HEK293 (cell line): ENCODE measurements around the gene NAALADL2.

ENCODE experiments used
- CTCF ChIA-PET: fragments of 350-600 bp; formaldehyde crosslinking; extraction: SDS; loops from one replicate; lab custom pipeline; 2021; ENCODE audit warnings: antibody characterized with exemption; lab: Yijun Ruan, JAX
- POLR2A ChIA-PET: fragments of 300-600 bp; formaldehyde crosslinking; extraction: SDS; loops from one replicate; lab custom pipeline; 2020; ENCODE audit warnings: antibody characterized with exemption, inconsistent platforms; lab: Yijun Ruan, JAX
- H3K27ac ChIP-seq: fragments of 200-500 bp; sonication (Bioruptor generic); 2 replicates; pipeline ENCODE4 v1.5.1; 2014; ENCODE audit warnings: low read depth, low read length, control low read depth, inconsistent platforms; ENCODE audit errors: extremely low read depth
- H3K36me3 ChIP-seq, 2 experiments: fragments of 200-500 bp in 1 of 2; sonication (Bioruptor generic) in 1 of 2; 1 replicate in 1 of 2; 2 replicates in 1 of 2; pipeline ENCODE4 v1.5.1; 2014 to 2017; ENCODE audit warnings: inconsistent platforms in 2 of 2, low read length in 2 of 2; ENCODE audit not compliant: control insufficient read depth in 2 of 2, insufficient read depth in 1 of 2
- H3K4me1 ChIP-seq: fragments of 200-500 bp; sonication (Bioruptor generic); 2 replicates; pipeline ENCODE4 v1.5.1; 2014; ENCODE audit warnings: mild to moderate bottlenecking, low read length, inconsistent platforms; ENCODE audit not compliant: control insufficient read depth, insufficient read depth
- H3K4me3 ChIP-seq: 2 replicates; pipeline ENCODE4 v1.5.1; 2011; ENCODE audit warnings: low read depth, mild to moderate bottlenecking, control low read depth, low read length, moderate library complexity
- H3K9me3 ChIP-seq: fragments of 200-500 bp; sonication (Bioruptor generic); 2 replicates; pipeline ENCODE4 v1.5.1; 2014; ENCODE audit warnings: low read depth, low read length, inconsistent platforms; ENCODE audit not compliant: control insufficient read depth, insufficient read depth
- EGR2 ChIP-seq: fragments of 450-650 bp; formaldehyde crosslinking; IDR thresholded peaks from 2 replicates; pipeline ENCODE4 v1.5.1; 2016; ENCODE audit warnings: low read depth, missing biosample characterization, missing genetic modification characterization
- GLI4 ChIP-seq: fragments of 450-650 bp; formaldehyde crosslinking; IDR thresholded peaks from 2 replicates; pipeline ENCODE4 v1.5.1; 2016; ENCODE audit warnings: missing biosample characterization, missing genetic modification characterization
- MYNN ChIP-seq: fragments of 450-650 bp; formaldehyde crosslinking; IDR thresholded peaks from 2 replicates; pipeline ENCODE4 v1.5.1; 2016; ENCODE audit warnings: missing biosample characterization, missing genetic modification characterization, borderline replicate concordance
- SCRT1 ChIP-seq: fragments of 450-650 bp; formaldehyde crosslinking; IDR thresholded peaks from 2 replicates; pipeline ENCODE4 v1.5.1; 2016; ENCODE audit warnings: missing biosample characterization, missing genetic modification characterization, borderline replicate concordance
- WT1 ChIP-seq: fragments of 450-650 bp; formaldehyde crosslinking; IDR thresholded peaks from 2 replicates; pipeline ENCODE4 v1.5.1; 2016; ENCODE audit warnings: missing biosample characterization, missing genetic modification characterization
- ZBTB1 ChIP-seq: fragments of 450-650 bp; formaldehyde crosslinking; IDR thresholded peaks from 2 replicates; pipeline ENCODE4 v1.5.1; 2016; ENCODE audit warnings: missing biosample characterization, missing genetic modification characterization
- ZBTB20 ChIP-seq: fragments of 450-650 bp; formaldehyde crosslinking; IDR thresholded peaks from 2 replicates; pipeline ENCODE4 v1.5.1; 2016; ENCODE audit warnings: missing biosample characterization, missing genetic modification characterization
- ZNF157 ChIP-seq: fragments of 450-650 bp; formaldehyde crosslinking; IDR thresholded peaks from 2 replicates; pipeline ENCODE4 v1.5.1; 2016; ENCODE audit warnings: missing biosample characterization, missing genetic modification characterization
- ZNF19 ChIP-seq: fragments of 450-650 bp; formaldehyde crosslinking; IDR thresholded peaks from 2 replicates; pipeline ENCODE4; 2016; ENCODE audit warnings: missing biosample characterization, missing genetic modification characterization, low read depth
- ZNF274 ChIP-seq, 2 experiments: fragments of 200-500 bp in 1 of 2; fragments of 450-650 bp in 1 of 2; sonication (Bioruptor generic) in 1 of 2; formaldehyde crosslinking in 1 of 2; IDR thresholded peaks; 2 replicates each; pipeline versions ENCODE4 v1.5.1 to v1.6.1; 2014 to 2016; ENCODE audit warnings: borderline replicate concordance in 1 of 2, inconsistent platforms in 1 of 2, low read length in 1 of 2, missing biosample characterization in 1 of 2, missing genetic modification characterization in 1 of 2
- ZNF600 ChIP-seq: fragments of 450-650 bp; formaldehyde crosslinking; IDR thresholded peaks from 2 replicates; pipeline ENCODE4 v1.5.1; 2016; ENCODE audit warnings: missing biosample characterization, missing genetic modification characterization
- ZNF624 ChIP-seq: fragments of 450-650 bp; formaldehyde crosslinking; IDR thresholded peaks from 2 replicates; pipeline ENCODE4 v1.5.1; 2017; ENCODE audit warnings: missing biosample characterization, missing genetic modification characterization
- ZNF654 ChIP-seq: fragments of 450-650 bp; formaldehyde crosslinking; IDR thresholded peaks from 2 replicates; pipeline ENCODE4 v1.5.1; 2016; ENCODE audit warnings: low read depth, missing biosample characterization, missing genetic modification characterization
- ZNF677 ChIP-seq: fragments of 450-650 bp; IDR thresholded peaks from 2 replicates; pipeline ENCODE4 v1.5.0; 2018; ENCODE audit warnings: missing biosample characterization, mild to moderate bottlenecking, missing genetic modification characterization, moderate library complexity
- ZNF76 ChIP-seq: fragments of 450-650 bp; formaldehyde crosslinking; IDR thresholded peaks from 2 replicates; pipeline ENCODE4; 2016; ENCODE audit warnings: low read depth, missing biosample characterization, missing genetic modification characterization, borderline replicate concordance
- TF ChIP-seq, protein P1 (sequence below): fragments of 450-650 bp; formaldehyde crosslinking; IDR thresholded peaks from 2 replicates; pipeline ENCODE4 v1.5.1; 2016; ENCODE audit warnings: missing biosample characterization, missing genetic modification characterization, borderline replicate concordance
- TF ChIP-seq, protein P2 (sequence below): fragments of 450-650 bp; formaldehyde crosslinking; IDR thresholded peaks from 2 replicates; pipeline ENCODE4 v1.5.1; 2016; ENCODE audit warnings: missing biosample characterization, missing genetic modification characterization
- TF ChIP-seq, protein P3 (sequence below): fragments of 450-650 bp; formaldehyde crosslinking; IDR thresholded peaks from 2 replicates; pipeline ENCODE4 v1.5.1; 2016; ENCODE audit warnings: missing biosample characterization, missing genetic modification characterization
- TF ChIP-seq, protein P4 (sequence below): fragments of 450-650 bp; formaldehyde crosslinking; conservative IDR thresholded peaks from 2 replicates; pipeline ENCODE4 v1.5.1; 2016; ENCODE audit warnings: low read depth, missing biosample characterization, missing genetic modification characterization

The NAALADL2 gene

DNA sequence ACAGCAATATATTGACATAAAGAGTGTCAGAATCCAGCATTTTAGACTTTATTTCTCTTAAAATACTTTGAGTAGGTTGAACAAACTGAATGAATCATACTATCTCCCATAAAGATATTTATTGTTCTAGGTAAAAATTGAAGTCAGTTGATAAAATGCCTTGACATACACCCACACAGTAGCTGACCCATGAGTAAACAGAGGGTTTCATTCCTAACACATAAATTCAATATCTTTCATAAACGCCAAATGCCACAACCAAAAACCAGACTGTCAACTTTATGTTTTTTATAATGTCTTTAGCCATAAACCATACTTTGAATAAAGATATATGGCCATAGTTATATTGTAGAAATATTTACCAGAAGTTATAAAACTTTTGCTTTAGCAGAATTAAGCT lies 742.4 kb downstream of the NAALADL2 start:
- Histone ChIP-seq H3K4me3 (no peak overlapping the region), H3K27ac (no peak overlapping the region), H3K4me1 (no peaks in the 10 kb centered on the region), H3K36me3 (no peaks in the 10 kb centered on the region), H3K9me3 (no peaks in the 10 kb centered on the region)
- ChIA-PET CTCF (no interaction called here), POLR2A (no interaction called here)
- TF ChIP-seq ZBTB20 (tag by site-specific recombination) (no peak), ZNF157 (tag by site-specific recombination) (no peak), GLI4 (no peak), ZNF19 (no peak), ZNF624 (tag by site-specific recombination) (no peak), ZNF654 (tag by site-specific recombination) (no peak), MYNN (no peak), ZNF76 (tag by site-specific recombination) (no peak), ZNF677 (no peak), ZNF600 (tag by site-specific recombination) (no peak), WT1 (tag by site-specific recombination) (no peak), EGR2 (tag by site-specific recombination) (no peak), SCRT1 (tag by site-specific recombination) (no peak), ZNF274 (IDR thresholded peaks at IDR 0.05; ENCODE audit: low read length) (no peak), ZNF274 (tag by site-specific recombination; IDR thresholded peaks at IDR 0.05; ENCODE audit: borderline replicate concordance) (no peak), ZBTB1 (tag by site-specific recombination) (no peak)
- TF ChIP-seq, protein P1, sequence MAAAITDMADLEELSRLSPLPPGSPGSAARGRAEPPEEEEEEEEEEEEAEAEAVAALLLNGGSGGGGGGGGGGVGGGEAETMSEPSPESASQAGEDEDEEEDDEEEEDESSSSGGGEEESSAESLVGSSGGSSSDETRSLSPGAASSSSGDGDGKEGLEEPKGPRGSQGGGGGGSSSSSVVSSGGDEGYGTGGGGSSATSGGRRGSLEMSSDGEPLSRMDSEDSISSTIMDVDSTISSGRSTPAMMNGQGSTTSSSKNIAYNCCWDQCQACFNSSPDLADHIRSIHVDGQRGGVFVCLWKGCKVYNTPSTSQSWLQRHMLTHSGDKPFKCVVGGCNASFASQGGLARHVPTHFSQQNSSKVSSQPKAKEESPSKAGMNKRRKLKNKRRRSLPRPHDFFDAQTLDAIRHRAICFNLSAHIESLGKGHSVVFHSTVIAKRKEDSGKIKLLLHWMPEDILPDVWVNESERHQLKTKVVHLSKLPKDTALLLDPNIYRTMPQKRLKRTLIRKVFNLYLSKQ (tag by site-specific recombination) = no peak
- TF ChIP-seq, protein P2, sequence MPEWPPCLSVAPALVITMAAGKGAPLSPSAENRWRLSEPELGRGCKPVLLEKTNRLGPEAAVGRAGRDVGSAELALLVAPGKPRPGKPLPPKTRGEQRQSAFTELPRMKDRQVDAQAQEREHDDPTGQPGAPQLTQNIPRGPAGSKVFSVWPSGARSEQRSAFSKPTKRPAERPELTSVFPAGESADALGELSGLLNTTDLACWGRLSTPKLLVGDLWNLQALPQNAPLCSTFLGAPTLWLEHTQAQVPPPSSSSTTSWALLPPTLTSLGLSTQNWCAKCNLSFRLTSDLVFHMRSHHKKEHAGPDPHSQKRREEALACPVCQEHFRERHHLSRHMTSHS (tag by site-specific recombination) = no peak
- TF ChIP-seq, protein P3, sequence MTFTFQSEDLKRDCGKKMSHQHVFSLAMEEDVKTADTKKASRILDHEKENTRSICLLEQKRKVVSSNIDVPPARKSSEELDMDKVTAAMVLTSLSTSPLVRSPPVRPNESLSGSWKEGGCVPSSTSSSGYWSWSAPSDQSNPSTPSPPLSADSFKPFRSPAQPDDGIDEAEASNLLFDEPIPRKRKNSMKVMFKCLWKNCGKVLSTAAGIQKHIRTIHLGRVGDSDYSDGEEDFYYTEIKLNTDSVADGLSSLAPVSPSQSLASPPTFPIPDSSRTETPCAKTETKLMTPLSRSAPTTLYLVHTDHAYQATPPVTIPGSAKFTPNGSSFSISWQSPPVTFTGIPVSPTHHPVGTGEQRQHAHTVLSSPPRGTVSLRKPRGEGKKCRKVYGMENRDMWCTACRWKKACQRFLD (tag by site-specific recombination) = no peak
- TF ChIP-seq, protein P4, sequence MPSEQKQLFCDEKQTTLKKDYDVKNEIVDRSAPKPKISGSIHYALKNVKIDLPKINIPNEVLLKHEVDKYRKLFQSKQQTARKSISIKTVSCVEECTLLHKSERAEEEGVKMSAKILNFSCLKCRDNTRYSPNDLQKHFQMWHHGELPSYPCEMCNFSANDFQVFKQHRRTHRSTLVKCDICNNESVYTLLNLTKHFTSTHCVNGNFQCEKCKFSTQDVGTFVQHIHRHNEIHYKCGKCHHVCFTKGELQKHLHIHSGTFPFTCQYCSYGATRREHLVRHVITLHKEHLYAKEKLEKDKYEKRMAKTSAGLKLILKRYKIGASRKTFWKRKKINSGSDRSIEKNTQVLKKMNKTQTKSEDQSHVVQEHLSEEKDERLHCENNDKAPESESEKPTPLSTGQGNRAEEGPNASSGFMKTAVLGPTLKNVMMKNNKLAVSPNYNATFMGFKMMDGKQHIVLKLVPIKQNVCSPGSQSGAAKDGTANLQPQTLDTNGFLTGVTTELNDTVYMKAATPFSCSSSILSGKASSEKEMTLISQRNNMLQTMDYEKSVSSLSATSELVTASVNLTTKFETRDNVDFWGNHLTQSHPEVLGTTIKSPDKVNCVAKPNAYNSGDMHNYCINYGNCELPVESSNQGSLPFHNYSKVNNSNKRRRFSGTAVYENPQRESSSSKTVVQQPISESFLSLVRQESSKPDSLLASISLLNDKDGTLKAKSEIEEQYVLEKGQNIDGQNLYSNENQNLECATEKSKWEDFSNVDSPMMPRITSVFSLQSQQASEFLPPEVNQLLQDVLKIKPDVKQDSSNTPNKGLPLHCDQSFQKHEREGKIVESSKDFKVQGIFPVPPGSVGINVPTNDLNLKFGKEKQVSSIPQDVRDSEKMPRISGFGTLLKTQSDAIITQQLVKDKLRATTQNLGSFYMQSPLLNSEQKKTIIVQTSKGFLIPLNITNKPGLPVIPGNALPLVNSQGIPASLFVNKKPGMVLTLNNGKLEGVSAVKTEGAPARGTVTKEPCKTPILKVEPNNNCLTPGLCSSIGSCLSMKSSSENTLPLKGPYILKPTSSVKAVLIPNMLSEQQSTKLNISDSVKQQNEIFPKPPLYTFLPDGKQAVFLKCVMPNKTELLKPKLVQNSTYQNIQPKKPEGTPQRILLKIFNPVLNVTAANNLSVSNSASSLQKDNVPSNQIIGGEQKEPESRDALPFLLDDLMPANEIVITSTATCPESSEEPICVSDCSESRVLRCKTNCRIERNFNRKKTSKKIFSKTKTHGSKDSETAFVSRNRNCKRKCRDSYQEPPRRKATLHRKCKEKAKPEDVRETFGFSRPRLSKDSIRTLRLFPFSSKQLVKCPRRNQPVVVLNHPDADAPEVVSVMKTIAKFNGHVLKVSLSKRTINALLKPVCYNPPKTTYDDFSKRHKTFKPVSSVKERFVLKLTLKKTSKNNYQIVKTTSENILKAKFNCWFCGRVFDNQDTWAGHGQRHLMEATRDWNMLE (tag by site-specific recombination) = no peak
